Urothelium cell line (cell line): Measurements from ENCODE around the gene PHF13.

Source experiments
- DNase-seq: peaks from one replicate; pipeline ENCODE4 v3.0.0; 2011; ENCODE audit warnings: low spot score, mixed read lengths
- FAIRE-seq: peaks from 2 replicates; lab custom pipeline; 2011; peaks lifted over from hg19 to GRCh38; lab: Jason Lieb, UNC

The PHF13 gene

DNA sequence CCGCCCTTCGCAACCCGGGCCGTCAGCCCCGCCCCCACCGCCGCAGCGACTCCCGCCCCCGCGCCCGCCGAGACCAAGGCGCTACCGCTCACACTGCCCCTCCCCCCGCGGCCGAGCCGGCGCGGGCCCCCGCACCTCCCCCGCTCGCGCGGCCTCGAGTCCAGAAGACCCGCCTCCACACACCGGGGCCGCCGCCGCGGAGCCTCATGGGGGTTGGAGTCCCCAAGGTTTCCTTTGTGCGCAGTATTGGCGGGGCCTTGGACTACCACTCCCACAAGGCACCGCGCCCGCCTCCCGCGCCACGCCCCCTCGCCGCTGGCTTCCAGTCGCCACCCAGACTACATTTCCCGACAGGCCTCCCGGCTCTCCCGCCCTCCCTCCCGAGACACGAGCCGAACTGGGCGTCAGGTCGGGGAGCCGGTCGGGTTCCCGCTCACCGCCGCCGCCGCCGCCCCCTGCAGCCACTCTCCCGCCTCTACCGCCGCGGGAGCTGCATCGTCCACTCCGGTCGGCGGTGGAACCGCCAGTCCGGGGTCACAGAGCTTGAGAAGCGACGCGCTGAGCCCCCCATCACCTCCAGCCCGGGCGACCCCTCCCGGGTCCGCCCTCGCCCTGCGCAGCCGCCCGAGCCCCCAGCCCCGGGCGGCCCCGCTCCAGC is at the start of gene PHF13:
Gene PHF13, plus strand, starts transcription at position 371 of the 658 bp plus-strand sequence. CDS start 336 bp downstream, outside the sequence.
- DNase-seq (peak; percentile 94), FAIRE-seq (no peak)

DNA sequence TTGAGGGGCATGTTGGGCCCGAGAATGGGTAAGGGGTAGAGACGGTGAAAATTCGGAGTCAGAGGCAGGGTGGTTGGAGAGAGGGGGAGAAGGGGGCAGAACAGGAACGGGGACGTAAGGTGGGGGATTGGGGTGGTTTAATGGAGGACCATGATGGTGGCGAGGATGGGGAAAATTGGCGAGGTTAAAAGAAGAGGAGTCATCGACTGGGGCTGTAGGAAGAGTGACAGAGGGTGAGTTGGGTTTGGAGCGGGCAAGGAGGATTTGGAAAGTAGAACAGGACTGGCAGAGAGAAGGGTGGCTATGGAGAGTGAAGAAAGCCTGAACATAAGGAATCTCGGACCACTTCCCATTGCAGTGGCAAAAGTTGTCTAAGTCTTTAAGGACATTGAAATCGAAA is 44.5 kb upstream of the PHF13 start:
- DNase-seq (no peak), FAIRE-seq (no peak)

DNA sequence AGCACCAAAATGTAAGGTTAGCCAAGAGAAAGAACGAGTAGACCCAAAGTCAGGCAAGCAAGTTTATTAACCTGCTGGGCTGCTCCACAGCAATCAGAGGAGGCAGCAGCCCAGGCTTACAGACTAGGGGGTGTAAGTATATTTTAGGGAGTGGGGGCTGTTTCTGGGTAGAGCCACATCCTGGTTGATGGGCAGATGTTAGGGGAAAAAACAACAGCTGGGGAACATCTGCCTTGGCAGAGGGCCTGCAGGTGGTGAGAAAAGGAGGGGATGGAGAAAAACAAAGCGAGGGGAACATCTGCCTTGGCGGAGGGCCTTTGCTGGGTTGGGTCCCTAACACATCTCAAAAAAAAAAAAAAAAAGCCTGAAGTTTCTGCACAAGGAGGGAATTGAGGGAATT is 43.4 kb upstream of the PHF13 start:
- no peak for FAIRE-seq

DNA sequence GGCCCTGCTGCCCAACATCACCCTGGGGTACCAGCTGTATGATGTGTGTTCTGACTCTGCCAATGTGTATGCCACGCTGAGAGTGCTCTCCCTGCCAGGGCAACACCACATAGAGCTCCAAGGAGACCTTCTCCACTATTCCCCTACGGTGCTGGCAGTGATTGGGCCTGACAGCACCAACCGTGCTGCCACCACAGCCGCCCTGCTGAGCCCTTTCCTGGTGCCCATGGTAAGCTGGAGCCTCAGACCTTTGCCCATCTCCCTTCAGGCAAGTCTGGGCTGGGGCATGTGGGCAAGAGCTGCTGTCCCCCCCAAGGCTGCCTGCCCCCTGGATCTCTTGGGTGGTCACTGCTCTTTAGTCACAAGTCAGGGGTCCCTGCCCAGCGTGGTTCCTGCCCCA is 42.5 kb upstream of the PHF13 start:
- FAIRE-seq (no peak), DNase-seq (no peak)

More for the DNA sequence above, 43.4 kb upstream of the PHF13 start:
- DNase-seq, result no peak

DNA sequence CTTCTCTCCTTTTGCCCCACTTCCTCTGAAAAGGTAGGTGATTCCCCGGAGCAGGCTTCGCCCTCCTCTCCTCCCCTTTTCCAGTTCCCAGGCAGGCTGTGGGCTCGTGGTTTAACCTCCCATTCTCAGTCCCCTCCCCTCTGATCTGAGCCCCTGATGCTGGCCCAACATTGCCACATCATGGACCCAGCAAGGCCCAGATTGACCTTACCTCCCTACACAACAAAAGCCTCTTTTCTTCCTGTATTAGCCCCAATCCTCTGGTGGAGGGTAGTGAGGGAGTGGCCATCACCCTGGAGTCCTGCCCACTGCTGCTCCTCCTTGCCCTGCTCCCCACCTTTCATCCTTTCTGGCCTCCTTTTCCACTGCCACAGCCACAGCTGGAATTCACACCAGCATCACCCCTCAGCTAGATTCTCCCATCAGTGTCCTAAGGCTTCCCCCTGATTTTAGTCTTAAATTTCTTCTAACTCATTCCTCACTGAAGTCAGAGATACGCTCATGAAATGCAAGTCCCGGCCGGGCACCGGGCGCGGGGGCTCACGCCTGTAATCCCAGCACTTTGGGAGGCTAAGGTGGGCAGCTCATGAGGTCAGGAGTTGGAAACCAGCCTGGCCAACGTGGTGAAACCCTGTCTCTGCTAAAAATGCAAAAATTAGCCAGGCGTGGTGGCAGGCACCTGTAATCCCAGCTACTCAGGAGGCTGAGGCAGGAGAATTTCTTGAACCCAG is 40.7 kb upstream of the PHF13 start:
- FAIRE-seq (no peak), DNase-seq (no peak)

DNA sequence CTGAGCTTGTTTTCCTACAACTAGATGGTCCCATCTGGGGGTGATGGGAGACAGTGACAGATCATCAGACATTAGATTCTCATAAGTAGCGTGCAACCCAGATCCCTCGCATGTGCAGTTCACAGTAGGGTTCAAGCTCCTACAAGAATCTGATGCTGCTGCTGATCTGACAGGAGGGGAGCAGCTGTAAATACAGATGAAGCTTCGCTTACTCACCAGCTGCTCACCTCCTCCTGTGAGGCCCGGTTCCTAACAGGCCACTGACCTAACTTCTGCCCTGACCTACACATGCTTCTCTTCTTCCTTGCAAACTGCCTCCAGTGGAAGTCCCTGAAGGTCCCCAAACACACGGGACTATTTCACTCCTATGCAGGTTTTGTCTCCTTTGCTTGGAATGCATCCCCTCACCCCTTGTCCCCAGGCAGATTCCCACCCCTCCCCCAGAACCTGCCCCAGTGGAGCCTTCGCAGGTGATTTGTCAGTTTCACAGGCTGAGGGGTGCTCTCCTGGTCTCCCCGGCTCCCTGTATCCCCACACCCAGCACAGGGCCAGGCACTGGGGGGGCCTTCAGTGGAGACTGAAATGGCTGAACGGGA is 39.4 kb upstream of the PHF13 start:
- FAIRE-seq (no peak), DNase-seq (no peak)

DNA sequence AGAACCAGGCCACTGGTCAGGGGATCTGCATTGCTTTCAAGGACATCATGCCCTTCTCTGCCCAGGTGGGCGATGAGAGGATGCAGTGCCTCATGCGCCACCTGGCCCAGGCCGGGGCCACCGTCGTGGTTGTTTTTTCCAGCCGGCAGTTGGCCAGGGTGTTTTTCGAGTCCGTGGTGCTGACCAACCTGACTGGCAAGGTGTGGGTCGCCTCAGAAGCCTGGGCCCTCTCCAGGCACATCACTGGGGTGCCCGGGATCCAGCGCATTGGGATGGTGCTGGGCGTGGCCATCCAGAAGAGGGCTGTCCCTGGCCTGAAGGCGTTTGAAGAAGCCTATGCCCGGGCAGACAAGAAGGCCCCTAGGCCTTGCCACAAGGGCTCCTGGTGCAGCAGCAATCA is 38.7 kb upstream of the PHF13 start:
- DNase-seq (no peak), FAIRE-seq (no peak)

DNA sequence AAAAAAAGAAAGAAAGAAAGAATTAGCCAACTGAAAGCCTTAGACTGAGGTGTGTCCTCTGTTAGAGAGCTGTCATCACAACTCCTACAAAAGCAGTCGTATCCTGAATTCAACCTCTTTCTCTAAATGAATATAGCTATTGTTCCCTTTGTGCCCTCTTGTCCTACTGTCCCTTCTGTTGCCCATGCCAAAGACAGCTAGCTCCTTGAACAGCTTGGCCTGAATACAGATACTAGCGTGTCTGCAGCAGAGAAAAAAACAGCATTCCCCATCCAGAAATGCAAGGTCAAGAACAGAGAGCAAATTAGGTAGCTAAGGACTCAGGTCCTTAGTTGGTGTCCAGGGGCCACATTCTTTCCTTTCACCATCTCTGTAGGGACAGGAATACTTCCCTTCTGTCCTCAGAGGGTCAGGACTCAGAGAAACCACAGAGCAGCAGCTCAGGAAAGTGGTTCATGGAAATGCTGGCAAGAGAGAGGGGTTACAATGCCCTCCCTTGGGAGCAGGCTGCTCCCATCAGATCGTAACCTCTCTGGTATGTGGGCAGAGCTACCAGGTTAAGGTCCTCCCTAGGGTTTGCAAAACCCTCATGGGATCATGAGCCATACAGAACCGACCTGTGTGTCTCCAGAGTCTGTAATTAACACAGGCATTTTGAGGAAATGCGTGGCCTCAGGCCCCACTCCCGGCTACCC is 35.6 kb upstream of the PHF13 start:
- DNase-seq (no peak), FAIRE-seq (no peak)

DNA sequence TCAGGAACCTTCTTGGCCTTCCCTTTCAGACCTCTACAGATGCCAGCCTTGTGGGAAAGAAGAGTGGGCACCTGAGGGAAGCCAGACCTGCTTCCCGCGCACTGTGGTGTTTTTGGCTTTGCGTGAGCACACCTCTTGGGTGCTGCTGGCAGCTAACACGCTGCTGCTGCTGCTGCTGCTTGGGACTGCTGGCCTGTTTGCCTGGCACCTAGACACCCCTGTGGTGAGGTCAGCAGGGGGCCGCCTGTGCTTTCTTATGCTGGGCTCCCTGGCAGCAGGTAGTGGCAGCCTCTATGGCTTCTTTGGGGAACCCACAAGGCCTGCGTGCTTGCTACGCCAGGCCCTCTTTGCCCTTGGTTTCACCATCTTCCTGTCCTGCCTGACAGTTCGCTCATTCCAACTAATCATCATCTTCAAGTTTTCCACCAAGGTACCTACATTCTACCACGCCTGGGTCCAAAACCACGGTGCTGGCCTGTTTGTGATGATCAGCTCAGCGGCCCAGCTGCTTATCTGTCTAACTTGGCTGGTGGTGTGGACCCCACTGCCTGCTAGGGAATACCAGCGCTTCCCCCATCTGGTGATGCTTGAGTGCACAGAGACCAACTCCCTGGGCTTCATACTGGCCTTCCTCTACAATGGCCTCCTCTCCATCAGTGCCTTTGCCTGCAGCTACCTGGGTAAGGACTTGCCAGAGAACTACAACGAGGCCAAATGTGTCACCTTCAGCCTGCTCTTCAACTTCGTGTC is 34.7 kb upstream of the PHF13 start:
- FAIRE-seq, result no peak
- DNase-seq, result no peak

DNA sequence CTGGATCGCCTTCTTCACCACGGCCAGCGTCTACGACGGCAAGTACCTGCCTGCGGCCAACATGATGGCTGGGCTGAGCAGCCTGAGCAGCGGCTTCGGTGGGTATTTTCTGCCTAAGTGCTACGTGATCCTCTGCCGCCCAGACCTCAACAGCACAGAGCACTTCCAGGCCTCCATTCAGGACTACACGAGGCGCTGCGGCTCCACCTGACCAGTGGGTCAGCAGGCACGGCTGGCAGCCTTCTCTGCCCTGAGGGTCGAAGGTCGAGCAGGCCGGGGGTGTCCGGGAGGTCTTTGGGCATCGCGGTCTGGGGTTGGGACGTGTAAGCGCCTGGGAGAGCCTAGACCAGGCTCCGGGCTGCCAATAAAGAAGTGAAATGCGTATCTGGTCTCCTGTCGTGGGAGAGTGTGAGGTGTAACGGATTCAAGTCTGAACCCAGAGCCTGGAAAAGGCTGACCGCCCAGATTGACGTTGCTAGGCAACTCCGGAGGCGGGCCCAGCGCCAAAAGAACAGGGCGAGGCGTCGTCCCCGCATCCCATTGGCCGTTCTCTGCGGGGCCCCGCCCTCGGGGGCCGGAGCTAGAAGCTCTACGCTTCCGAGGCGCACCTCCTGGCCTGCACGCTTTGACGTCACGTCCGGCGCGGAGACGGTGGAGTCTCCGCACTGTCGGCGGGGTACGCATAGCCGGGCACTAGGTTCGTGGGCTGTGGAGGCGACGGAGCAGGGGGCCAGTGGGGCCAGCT is 34.0 kb upstream of the PHF13 start, which contains the start of gene ZBTB48:
Gene ZBTB48, plus strand, starts transcription at position 621 of the 745 bp plus-strand sequence. CDS start 616 bp downstream, outside the sequence.
- FAIRE-seq (no peak), DNase-seq (peak; percentile 98)

DNA sequence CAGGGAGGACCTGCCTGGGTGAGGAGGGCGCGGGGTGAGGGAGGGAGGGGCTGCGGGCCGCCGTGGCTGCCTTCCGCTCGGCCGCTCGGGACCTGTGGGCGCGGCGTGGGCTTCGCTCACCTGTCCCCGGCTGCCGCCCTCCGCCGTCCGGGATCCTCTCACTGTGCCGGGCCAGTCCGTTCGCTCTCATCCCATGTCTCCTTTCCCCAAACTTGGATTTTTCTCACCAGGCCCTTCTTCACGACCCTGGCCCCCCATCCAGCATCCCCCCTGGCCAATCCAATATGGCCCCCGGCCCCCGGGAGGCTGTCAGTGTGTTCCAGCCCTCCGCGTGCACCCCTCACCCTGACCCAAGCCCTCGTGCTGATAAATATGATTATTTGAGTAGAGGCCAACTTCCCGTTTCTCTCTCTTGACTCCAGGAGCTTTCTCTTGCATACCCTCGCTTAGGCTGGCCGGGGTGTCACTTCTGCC is 33.4 kb upstream of the PHF13 start:
- no peak for DNase-seq
- no peak for FAIRE-seq

DNA sequence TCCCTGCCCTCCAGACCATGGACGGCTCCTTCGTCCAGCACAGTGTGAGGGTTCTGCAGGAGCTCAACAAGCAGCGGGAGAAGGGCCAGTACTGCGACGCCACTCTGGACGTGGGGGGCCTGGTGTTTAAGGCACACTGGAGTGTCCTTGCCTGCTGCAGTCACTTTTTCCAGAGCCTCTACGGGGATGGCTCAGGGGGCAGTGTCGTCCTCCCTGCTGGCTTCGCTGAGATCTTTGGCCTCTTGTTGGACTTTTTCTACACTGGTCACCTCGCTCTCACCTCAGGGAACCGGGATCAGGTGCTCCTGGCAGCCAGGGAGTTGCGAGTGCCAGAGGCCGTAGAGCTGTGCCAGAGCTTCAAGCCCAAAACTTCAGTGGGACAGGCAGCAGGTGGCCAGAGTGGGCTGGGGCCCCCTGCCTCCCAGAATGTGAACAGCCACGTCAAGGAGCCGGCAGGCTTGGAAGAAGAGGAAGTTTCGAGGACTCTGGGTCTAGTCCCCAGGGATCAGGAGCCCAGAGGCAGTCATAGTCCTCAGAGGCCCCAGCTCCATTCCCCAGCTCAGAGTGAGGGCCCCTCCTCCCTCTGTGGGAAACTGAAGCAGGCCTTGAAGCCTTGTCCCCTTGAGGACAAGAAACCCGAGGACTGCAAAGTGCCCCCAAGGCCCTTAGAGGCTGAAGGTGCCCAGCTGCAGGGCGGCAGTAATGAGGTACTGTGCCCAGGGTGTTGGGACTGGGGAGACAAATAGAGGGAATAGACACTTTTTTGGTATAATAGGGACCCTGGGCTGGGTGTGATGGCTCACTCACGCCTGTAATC is 32.7 kb upstream of the PHF13 start:
- no peak for FAIRE-seq

DNA sequence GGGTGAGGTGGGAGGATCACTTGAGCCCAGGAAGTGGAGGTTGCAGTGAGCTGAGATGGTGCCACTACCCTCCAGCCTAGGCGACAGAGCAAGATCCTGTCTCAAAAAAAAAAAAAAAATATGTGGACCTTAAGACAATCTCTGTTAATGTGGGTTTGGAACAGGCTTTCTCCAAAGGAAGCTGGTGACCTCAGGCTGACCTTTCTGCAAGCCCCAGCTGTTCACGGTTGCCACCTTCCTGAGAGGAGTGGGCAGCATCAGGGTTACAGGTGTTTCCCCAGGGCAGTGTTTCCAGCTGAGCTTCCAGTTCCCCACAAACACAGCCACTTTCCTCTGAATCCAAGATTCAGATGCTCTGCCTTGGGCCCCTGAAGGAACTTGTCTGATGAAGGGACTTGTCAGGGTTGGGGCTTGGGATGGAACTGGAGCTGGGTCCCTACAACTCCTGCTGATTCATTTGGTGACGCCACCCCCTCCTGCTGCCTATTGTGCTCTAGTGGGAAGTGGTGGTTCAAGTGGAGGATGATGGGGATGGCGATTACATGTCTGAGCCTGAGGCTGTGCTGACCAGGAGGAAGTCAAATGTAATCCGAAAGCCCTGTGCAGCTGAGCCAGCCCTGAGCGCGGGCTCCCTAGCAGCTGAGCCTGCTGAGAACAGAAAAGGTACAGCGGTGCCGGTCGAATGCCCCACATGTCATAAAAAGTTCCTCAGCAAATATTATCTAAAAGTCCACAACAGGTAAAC is 31.8 kb upstream of the PHF13 start:
- FAIRE-seq, result no peak

More for the DNA sequence above, 32.7 kb upstream of the PHF13 start:
- no peak for DNase-seq

DNA sequence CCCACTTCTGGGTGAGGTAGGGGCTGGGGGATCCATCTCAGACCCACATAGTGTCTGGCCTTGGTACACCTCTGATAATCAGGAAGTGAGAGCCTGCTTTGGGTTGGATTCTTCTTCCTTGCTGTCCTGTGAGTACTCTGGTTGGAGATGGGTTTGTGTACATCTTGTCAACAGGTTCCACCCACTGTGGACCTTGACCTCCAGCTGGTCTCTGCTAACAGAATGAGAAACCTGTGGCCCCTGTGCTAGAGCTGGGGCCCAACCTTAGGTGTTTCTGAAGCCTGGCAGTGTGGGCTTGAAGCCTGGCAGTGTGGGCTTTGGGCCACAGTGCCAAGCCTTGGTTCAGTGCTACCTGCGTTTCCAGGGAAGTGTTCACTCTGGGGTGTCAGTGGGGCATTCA is 31.2 kb upstream of the PHF13 start:
- DNase-seq (no peak), FAIRE-seq (no peak)

More for the DNA sequence above, 31.8 kb upstream of the PHF13 start:
- no peak for DNase-seq

DNA sequence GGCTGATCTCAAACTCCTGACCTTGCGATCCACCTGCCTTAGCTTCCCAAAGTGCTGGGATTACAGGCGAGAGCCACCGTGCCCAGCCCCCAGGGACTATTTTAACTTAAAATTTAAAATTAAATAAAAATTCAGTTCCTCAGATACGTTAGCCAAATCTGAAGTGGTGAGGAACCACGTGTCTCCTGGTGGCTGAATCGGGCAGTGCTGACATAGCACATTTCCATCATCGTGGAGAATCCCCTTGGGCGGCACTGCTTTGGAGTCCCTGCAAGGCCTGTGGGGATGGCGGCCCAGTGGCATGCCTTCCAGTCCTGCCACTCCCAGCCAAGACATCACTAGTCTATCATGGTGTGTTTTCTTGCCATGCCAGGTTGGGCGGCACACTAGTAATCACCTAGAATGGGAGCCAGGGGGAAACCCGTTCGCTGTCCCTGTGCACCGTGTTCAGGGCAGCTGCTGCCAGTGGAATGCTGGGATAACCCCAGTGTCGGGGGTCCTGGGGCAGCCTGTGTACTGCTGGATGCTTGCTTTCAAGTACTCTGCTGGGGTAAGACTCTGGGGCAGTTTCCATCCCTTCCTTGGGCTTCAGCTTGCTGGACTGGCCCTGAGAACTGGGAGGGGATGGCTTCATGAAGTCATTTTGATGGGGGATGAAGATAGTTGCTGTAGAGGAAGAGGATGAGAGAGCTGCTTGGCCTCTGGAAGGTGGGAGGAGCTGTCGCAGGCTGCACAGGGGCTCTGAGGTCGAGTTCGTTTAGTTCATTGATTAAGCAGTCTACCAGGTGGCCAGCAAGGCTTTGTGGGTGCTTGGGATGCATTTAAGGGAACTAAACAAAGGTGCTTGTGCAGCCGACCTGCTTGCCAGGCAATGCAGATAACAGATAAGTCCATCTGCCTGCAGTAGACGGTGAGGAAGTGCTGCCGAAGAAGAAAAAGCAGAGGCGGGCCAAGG is 29.1 kb upstream of the PHF13 start:
- no peak for FAIRE-seq

DNA sequence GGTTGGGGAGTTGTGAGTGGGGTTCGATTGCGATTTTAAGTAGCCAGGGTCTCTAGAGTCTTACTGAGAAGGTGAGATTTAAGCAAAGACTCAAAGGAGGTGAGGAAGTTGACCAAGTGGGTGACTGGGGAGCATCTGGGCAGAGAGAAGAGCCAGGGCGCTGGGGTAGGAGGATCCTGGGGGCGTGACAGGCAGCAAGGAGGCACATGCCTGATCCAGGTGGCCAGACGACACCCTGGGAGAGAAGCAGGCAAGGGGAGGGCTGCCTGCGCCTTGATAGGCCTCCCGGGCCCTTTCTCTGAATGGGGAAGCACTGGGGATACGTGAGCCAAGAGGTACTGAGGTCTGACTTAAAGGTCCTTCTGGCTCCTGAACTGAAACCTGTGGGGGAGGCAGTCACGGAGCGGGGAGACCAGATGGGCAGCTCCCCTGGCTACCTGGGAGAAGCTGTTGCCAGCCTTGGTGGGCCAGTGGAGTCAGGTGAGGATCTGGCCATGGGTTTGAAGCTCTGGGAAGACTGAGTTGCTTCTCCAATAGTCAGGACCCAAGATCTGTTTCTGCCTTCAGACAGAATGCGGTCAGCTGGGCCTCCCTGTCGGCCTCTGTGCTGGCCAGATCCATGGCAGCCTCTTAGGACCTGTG is 28.3 kb upstream of the PHF13 start:
- DNase-seq (no peak), FAIRE-seq (no peak)

More for the DNA sequence above, 29.1 kb upstream of the PHF13 start:
- no peak for DNase-seq

DNA sequence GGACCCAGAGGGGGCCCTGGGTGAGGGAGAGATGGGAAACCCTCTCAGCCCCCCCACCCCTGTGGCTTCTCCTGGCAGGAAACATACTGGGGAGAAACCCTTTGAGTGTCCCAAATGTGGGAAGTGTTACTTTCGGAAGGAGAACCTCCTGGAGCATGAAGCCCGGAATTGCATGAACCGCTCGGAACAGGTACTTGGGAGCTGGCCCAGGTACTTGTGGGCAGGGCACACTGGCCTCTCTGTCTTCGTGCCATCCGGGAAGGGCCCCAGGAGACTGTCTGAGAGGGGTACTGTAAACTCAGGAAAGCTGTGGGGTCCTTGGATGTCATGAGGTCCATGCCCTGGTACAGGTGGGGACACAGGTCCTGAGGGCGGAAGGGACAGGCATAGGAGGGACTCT is 27.7 kb upstream of the PHF13 start:
- no peak for FAIRE-seq
- no peak for DNase-seq
